ENCODE data around the gene CCL11. TPM values are rescaled to one million over a fixed set of nuclear protein-coding genes. Genes with fewer than 3 reads are reported as not detected.

Gene CCL11
- total RNA-seq, 1 donor from 2014 or later = not detected

- no peak overlapping the region for H3K4me3 ChIP-seq (ENCODE audit: low read depth, low read length)
- TF ChIP-seq CTCF (conservative IDR thresholded peaks at IDR 0.05; ENCODE audit: low read depth, low read length) = no peak
- DNase-seq (ENCODE audit: low read depth) = no peak
Measured at GRCh38 chr17:34257299-34257985, 28.1 kb upstream of the CCL11 start.

GRCh38 chr17:34257986-34258326 lies 27.6 kb upstream of the CCL11 start:
- H3K4me3 ChIP-seq (ENCODE audit: low read depth, low read length) = no peak overlapping the region
- DNase-seq (ENCODE audit: low read depth) = no peak
- no peak for TF ChIP-seq CTCF (conservative IDR thresholded peaks at IDR 0.05; ENCODE audit: low read depth, low read length)

- no peak overlapping the region for H3K4me3 ChIP-seq (ENCODE audit: low read depth, low read length)
- DNase-seq (ENCODE audit: low read depth) = no peak
- no peak for TF ChIP-seq CTCF (conservative IDR thresholded peaks at IDR 0.05; ENCODE audit: low read depth, low read length)
Measured at GRCh38 chr17:34259146-34259545, 26.4 kb upstream of the CCL11 start.

- no peak for TF ChIP-seq CTCF (conservative IDR thresholded peaks at IDR 0.05; ENCODE audit: low read depth, low read length)
- no peak overlapping the region for H3K4me3 ChIP-seq (ENCODE audit: low read depth, low read length)
- DNase-seq (ENCODE audit: low read depth) = no peak
Measured at GRCh38 chr17:34260861-34261260, 24.7 kb upstream of the CCL11 start.

GRCh38 chr17:34261568-34262337 lies 23.8 kb upstream of the CCL11 start:
- no peak for TF ChIP-seq CTCF (conservative IDR thresholded peaks at IDR 0.05; ENCODE audit: low read depth, low read length)
- DNase-seq (ENCODE audit: low read depth) = no peak
- no peak overlapping the region for H3K4me3 ChIP-seq (ENCODE audit: low read depth, low read length)

- no peak for TF ChIP-seq CTCF (conservative IDR thresholded peaks at IDR 0.05; ENCODE audit: low read depth, low read length)
- DNase-seq (ENCODE audit: low read depth) = no peak
- no peak overlapping the region for H3K4me3 ChIP-seq (ENCODE audit: low read depth, low read length)
Measured at GRCh38 chr17:34265711-34266110, 19.8 kb upstream of the CCL11 start.

- no peak within 1 kb of the TSS for H3K4me3 ChIP-seq (ENCODE audit: low read depth, low read length)
- TF ChIP-seq CTCF (conservative IDR thresholded peaks at IDR 0.05; ENCODE audit: low read depth, low read length) = no peak
- no peak for DNase-seq (ENCODE audit: low read depth)
Measured at GRCh38 chr17:34269969-34270368, 15.6 kb upstream of the CCL11 start, which contains the start of gene CCL7. TSS of gene CCL7 (plus strand) at chr17:34270221. CDS start at chr17:34270291, 70 bp downstream.
